GM19023 (cell line): ENCODE results near the gene NTRK3.

Source experiments
- ATAC-seq: cut with Tn5 transposase; IDR thresholded peaks from one replicate; pipeline ENCODE4 v1.9.1; 2021; ENCODE audit warnings: mild to moderate bottlenecking, moderate library complexity; ENCODE audit not compliant: unreplicated experiment

NTRK3 gene

DNA sequence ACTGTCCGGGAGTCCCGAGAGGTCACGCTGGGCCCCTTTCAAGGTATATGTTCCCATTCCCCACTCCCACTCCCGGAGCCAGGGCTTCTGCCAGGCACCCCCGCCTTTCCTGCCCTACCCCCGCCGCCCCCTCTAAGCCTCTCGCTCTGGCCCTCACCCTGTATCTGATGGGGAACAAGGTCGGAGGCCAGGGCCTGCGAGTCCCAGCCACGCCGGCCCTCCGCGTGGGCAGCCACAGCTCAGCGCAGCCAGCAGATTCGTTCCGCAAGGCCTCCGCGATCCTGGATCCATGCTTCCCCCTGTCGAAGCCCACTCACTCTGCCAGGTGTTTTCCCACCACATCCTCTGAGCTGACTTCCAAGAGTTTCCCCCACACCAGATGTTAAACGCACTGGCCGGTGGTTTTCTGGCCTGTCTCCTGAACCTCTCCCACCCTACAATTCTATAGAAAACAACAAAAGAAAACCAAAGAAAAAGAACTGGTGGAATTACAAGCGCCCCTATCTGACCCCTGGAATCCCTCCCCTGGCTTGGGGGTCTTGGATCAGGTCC, 303.7 kb downstream of the NTRK3 start:
- ATAC-seq, result no peak

DNA sequence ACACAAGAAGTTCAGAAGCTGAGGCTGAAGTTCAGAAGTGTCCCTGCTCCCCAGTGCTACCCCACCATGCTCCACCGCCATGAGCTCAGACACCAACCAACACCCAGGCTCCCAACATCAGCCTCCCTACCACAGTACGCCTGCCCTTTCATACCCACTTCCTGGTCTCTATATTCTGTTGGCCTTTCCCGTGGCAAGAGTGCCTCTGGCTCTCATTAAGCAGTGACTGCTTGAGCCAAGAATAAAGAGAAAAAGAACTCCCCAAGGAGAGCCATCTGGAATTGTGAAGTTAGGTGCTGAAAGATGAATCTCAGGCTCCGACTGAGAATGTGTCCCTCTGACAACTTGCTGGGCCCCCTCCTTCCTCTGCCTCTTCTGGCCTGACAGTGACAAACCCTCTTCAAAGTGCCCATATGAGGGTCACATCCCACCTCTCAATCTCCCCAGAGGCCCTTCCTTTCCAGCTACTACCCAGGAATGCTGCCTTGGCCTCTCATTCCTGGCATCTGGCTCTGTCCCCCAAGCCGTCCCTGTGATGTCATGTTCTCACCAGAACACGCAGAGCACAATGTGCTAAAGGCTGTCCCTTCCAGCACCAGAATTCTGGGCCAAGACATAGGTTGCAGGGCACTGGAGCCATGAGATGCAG, 306.8 kb downstream of the NTRK3 start:
- no peak for ATAC-seq

DNA sequence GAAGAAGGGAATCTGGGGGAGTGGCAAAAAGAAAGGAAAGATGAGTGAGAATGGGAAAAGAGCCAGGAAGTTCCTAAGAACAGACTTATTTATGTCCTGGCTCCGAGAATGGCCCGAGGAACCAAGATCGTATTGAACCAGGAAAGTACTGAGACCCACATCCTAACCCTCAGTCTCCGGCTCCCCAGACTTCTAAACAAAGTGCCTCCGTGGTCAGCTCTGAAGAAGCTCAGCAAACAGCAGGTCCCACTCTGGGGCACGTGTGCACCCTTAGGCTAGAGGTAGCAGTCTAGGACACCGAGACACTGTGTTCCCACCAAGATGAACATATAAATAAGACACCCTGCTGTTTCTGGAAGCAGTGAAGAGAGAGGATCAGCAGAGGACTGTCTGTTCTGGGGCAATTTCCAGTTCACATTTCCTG, 307.4 kb downstream of the NTRK3 start:
- ATAC-seq, result no peak

DNA sequence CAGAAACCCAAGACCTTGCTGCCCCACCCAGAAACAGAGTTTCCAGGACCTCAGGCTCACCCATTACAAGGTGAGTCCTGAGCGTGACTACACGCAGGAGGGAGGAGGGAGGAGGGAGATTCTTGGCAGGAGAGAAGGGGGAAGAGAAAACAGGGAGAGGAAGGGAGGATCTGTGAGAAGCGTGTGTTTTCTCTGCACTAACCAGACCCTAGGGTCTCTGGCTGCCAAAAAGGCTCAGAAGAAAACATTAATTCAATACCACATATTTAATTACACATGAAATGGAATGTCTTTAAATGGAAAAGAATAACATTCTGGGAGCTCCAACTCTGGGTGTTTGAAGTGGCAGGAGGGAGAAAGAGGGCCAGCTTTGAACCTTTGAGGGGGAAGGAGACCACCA, 309.0 kb downstream of the NTRK3 start:
- ATAC-seq, result no peak

DNA sequence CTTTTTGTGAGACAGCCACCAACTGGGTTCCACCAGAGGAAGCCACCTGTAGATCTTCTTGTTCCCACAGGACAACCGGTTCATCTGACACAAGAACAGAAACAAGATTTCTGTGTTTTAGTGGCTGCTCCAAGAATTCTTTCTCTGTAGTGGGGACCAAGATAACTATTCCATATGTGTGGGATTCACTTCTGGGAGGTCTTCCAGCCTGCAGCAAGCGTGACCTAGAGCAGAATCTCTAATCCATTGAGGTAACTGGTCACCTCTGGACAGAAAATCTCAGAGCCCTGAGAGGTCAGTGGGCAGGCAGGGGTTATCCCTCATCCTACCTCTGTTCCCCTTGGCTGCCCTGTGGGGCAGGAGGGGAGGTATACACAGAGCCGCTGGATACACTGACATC, 311.3 kb downstream of the NTRK3 start:
- ATAC-seq, result no peak

DNA sequence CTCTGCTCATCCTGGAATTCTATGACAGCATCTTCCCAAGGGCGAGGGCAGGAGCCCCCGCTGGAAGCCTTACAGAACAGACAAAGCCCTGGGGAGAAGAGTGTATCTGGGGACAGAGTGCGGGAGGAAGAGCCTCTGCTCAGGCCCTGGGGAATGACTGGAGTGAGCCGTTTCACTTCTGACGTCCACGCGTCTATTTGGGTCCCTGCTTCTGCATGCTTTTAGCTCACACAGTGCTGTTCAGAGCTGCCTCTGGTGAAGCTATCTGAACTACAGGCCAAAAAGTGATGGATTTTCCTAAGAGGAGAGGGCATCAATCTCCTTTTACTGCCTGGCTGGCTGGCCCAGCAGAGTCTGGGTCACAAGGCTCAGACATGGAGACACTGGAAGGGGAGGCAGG, 311.8 kb downstream of the NTRK3 start:
- no peak for ATAC-seq

DNA sequence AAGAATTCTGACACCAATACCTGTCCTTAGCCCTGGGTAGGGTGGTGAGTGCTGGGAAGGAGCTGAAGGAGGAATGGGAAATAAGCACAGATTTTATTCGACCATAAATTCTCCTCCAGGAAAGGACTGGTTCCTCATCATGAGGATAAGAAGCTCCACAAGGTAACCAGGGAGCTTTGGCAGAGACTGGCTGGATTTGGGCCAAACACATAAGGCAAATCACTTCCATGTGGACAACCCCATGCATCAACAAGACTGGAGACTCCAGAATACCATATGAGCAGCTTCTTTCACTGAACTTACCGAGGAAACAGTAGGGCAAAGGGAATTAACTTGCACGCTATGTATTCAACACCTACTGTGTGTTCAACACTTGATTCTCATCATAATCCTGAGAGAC, 312.5 kb downstream of the NTRK3 start:
- no peak for ATAC-seq

DNA sequence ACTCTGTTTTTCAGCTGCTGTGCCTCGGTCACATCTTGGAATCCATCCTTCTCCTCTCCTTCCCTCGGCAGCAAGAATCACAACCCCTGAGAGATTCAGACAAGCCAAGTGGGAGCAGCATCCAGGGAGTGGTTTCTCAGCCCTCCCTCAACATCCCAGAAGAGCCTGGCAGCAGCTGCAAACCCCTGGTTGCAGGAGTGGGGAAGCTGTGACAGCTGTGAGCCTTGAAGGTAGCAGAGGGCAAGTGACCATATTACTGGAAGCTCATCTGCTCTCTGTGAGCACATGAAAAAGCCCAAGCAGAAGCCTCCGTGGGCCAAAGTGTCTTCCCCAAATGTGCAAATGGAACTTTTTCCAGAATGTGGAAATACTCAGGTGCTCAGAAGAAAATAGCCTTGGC, 312.9 kb downstream of the NTRK3 start:
- ATAC-seq, result no peak

DNA sequence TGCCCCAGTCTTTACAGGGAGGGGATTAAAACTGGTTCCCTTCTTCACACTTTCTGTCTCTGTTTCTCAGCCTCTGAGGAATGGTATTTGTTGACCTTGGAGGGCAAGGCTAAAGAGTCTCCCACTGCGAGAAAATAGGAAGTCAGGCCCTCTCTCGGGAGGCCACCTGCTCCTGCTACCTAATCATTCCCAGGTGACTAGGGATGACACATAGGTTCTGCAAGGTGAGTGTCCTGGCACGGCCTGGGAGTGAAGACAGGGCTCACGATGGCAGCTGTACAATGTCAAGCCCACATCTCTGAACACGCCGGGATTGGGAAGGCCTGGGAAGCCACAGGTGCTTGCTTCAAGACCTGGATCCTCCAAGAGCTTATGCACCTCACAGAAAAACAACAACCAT, 314.2 kb downstream of the NTRK3 start:
- no peak for ATAC-seq

DNA sequence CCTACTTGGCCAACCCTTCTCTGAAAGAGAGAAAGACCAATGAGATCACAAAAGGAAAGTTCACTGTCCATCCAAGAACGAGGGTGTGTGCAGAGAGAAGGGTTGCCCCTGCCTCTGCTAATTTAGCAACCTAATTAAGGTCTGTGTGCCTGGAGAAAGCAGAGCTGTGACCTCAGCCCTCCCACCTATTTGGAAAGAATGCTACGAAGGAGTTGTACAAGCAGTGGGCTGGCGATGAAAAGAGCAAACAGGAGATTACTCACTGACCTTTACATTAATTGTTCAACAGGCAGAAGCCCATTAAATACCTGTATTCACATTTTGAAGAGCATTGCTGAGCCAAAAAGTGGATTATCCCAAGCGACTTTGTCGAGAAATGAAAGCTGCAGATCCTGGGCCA, 314.9 kb downstream of the NTRK3 start:
- ATAC-seq, result no peak

DNA sequence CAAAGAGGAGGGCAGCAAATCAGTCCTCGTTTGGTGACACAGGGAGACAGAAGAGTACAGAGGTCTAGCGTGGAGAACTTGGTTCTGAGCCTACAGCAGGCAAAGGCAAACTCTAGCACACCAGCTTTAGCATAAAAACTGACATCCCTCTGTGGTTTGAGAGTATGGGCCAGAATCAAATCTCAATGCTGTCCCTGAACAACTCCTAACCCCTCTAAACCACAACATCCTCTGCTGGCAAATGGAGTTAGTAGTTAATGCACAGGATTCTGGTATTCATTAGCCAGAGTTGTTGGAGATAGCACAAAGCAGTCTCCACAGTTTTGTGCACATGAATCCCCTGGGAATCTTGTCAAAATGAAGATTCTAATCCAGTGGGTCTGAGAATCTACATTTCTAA, 315.8 kb downstream of the NTRK3 start:
- ATAC-seq, result no peak

DNA sequence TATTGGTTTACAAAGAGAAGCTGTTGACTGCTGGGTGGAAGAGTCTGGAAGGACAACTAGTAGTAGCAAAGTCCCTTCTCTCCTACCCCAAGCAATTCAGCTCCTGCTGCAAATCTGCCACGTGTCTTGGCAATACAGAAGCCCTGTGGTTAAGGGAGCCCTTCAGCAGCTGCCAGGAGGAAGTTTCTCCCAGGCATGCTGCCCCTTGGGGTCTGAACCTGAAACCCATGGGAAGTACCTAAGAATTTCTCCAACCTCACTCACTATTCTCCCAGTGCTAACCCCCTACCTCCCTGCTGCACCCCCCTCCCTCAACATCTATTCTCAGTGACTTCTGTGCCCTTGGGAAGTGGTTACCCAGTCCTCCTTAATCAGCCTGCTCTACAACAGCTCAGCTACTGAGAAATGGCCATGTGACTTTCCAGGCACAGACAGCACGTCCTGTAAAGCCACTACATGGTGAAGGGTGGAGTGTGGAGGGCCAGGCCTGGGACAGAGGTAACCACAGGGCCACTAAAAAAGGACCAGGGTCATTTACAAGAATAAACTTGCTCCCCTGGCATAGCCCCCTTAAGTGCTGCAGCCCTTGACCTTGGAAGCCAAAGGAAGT, 316.6 kb downstream of the NTRK3 start:
- ATAC-seq, result no peak

DNA sequence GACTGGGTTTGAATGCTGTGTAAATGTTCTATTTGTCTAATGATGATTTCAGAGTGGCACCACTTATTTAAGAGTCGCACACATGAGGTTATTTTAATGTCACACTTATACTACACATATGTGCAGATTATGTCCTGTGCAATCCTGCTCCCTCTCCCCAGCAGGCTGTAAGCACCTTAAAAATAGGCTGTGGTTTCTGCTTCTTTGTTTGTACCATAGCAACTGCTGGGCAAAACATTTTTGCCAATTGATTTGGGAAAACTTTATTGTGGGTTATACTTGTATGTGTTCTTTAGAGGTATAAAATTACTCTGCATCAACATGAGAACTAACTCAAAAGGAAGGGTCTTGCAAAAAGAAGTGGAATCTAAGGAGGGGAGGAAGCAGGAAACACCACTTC, 318.5 kb downstream of the NTRK3 start:
- no peak for ATAC-seq

DNA sequence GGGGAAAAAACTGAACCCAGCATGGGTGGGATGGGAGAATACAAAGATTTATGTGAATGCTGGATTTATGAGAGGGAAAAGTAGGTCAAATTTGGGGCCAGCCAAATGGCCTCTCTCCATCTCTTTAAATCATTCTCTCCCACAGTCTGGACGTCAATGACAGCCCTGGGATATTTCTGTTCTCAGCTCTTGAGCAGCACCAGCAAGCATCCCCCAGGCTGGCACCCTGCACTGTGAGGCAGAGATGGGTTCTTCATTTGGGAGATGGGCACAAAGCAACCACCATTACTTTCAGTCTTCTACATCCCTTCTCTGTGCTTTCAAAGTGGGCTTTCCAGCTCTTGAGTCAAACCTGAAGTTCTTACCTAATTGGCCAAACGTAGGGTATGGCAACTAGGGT, 321.0 kb downstream of the NTRK3 start:
- no peak for ATAC-seq

DNA sequence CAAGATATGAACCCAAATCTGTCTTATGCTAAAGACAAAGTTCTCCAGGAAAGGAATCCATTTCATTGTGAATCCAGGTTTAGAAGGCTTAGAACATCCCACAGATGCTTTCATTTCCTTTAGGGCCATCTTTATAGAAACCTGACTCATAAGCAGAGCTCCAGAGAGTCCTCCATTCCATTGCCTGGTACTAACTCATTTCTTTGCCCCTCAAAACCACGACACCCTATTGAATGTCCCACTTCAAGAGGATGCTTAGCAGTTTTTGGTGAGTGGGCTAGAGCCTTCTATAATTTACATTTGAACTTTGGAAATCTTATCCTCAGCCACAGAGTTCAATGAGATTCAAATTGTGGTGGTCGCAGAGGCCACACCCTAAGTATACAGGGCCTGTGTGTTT, 325.0 kb downstream of the NTRK3 start:
- no peak for ATAC-seq

DNA sequence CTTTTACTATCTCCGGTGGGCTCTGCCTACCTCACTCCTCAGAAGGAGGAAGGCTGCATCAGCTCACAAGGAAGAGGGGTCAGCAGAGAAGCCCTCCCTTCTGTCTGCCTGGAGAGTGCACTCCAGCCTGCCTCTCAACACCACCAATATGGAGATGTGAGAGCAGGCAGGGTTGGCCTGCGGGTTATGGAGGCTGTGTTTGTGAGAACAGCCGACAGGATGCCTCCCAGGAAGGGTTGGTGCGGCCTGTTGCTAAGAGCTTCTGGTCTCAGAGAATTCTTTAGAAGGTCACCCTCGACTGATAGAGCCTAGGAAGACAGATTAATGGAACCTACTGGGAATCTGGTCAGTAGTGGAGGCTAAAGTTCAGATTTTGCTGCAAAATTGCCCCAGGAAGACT, 326.1 kb downstream of the NTRK3 start:
- ATAC-seq, result no peak

DNA sequence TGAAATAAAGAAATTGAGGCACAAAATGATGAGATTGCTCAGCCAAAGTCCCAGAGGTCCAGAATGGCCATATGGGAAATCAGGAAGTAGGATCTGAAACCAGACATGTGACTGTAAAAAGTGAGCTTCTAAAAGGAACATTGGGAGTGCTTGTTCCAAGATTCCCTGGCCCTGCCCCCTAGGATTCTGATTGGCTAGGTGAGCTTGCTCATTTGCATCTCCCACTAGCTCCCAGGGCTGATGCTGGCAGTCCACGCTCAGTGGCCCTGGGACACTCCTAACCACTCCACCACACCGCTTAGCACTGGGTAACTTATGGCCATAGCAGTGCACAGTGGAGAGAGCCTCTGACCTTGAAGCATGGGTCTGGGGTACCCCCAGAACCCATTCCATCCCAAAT, 326.7 kb downstream of the NTRK3 start:
- ATAC-seq, result no peak

DNA sequence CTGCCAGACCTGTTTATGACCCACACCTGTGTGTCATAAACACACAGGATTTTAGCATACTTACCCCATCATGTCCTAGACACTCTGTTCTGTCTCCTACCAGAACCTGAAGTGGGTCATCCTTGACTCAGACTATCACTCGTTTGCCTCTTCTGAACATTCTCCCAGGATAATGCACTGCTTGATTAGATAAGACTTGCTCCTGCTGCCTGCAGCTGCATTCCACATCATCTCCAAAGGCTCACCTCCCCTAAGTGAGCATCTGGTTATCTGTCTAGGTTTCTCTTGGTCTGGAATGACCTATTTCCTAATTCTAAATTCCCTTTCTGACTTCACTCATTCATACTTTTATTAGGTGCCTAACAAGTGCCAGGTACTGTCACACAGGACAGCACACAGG, 332.1 kb downstream of the NTRK3 start:
- ATAC-seq, result no peak

DNA sequence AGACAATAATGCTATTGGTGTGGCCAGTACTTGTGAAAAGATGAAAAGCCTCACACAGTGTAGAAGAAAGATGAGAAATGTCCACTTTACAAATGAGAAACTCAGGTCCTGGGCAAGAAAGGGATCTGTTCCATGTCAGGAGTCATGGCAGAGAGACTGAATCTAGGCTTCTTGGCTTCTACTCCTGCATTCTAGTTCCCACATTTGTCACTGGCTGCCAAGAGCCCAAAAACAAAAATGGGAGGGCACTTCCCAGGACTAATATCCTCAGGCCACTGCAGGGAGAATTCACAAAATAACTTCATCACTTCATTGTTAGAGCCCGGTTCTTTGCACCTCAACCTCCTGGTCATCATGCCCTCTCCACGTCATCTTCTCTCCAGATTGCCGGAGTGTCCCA, 337.5 kb downstream of the NTRK3 start:
- ATAC-seq, result no peak

DNA sequence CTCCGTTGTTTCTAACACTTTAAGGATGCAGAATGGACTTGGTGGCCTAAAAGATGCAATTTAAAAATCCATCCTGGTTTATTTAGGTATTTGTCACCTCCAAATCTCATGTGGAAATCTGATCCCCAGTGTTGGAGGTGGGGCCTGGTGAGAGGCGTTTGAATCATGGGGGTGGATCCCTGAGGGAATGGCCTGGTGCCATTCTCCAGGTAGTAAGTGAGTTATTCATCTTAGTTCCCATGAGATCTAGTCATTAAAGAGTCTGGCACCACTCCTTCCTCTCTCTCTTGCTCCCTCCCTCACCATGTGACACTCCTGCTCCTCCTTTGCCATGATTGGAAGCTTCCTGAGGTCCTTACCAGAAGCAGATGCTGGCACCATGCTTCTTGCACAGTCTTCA, 339.1 kb downstream of the NTRK3 start:
- ATAC-seq, result no peak

DNA sequence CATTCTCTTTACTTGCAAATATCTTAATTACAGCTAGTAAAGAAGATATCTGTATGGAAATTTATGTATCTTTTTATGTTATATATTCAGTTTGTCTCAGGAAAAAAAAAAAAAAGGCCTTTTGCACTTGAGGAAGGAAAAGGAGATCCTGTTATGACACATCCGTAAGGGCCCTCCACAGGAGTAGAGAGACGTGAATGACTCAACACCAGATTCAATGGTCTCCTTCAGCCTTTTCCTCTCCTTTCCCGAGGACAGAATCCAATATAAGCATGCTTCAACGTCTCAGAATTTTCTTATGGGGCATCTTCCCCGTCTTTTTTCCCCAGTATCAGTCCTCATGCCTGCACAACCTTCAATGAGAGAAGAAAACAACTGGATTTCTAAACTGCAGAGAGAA, 340.3 kb downstream of the NTRK3 start:
- no peak for ATAC-seq

DNA sequence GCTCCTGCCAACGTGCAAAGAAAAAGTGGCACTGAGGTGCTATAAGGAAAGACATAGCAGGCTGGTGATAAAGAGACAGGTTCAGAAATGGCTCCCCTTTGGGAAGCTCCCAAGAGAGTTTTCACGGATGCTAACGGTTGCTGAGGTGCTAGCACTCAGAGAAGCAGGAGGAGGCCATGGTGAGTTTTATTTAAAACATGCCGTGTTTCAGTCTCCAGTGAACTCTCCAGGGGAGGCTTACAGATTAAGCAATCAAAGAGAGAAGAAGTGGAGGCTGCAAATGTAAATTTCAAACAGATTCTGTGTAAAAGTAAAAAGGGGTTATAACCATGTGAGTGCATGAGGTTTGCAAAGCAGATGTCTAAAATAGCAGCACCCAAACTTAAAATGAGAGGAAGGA, 346.2 kb downstream of the NTRK3 start:
- ATAC-seq, result no peak
